HCT116 (cell line): ENCODE results near the gene AUTS2. TPM values are rescaled to one million over a fixed set of nuclear protein-coding genes. Genes with fewer than 3 reads are reported as not detected.

ENCODE experiments used
- ATAC-seq: fragments of 200-7000 bp; cut with Tn5 transposase; 2 replicates; pipeline ENCODE4 v1.9.1; 2020; ENCODE audit warnings: mild to moderate bottlenecking, moderate library complexity
- BruUV-seq: library from RNA; stranded (reverse); fragments of 400-500 nt; replicated peaks from 2 replicates; lab custom pipeline; 2021; lab: Mats Ljungman, UMichigan
- CTCF ChIA-PET: fragments of 300-600 bp; sonication (Branson Sonifier 250); formaldehyde crosslinking; loops from one replicate; lab custom pipeline; 2021; ENCODE audit warnings: antibody characterized with exemption; lab: Charles Lee
- POLR2A ChIA-PET: fragments of 300-600, 350-600 bp; sonication (Branson Sonifier 250); formaldehyde crosslinking; loops from one replicate; lab custom pipeline; 2021; ENCODE audit warnings: antibody characterized with exemption; lab: Charles Lee
- RAD21 ChIA-PET, 2 experiments: fragments of 300-600 bp; sonication (Branson Sonifier 250); formaldehyde crosslinking; loops; one replicate each; lab custom pipeline; 2023; ENCODE audit warnings: low total read pairs in 2 of 2; ENCODE audit not compliant: uncharacterized antibody in 2 of 2, unreplicated experiment in 2 of 2, low non-redundant PET in 1 of 2; lab: Charles Lee
- DNase-seq: peaks from one replicate; pipeline ENCODE4 v3.0.0-alpha.2; 2010; ENCODE audit warnings: low read depth, low spot score
- H2AFZ ChIP-seq: fragments of 200-600 bp; shearing (Covaris generic), sonication (generic); 2 replicates; pipeline ENCODE4 v1.6.1; 2017; ENCODE audit warnings: low read depth, mixed run types, mixed read lengths, antibody characterized with exemption, low read length; ENCODE audit not compliant: poor library complexity, severe bottlenecking
- H3K27ac ChIP-seq: 2 replicates; pipeline ENCODE4 v1.5.1; 2012; ENCODE audit warnings: low read depth, low read length
- H3K27me3 ChIP-seq: fragments of 200-600 bp; sonication (generic); 2 replicates; pipeline ENCODE4 v1.6.1; 2016; ENCODE audit warnings: mixed run types, low read length, mixed read lengths; ENCODE audit not compliant: insufficient read depth
- H3K36me3 ChIP-seq, 2 experiments: fragments of 200-500 bp in 1 of 2; fragments of 200-600 bp in 1 of 2; sonication (Bioruptor generic) in 1 of 2; sonication (generic) in 1 of 2; 2 replicates each; pipeline versions ENCODE4 v1.5.1 to v1.6.1; 2014 to 2016; ENCODE audit warnings: low read length in 2 of 2, inconsistent platforms in 1 of 2, mixed read lengths in 1 of 2, mixed run types in 1 of 2; ENCODE audit not compliant: insufficient read depth in 2 of 2, control insufficient read depth in 1 of 2
- H3K4me1 ChIP-seq, 2 experiments: fragments of 200-600 bp in 1 of 2; sonication (generic) in 1 of 2; 2 replicates each; pipeline versions ENCODE4 v1.5.1 to v1.6.1; 2012 to 2017; ENCODE audit warnings: low read length in 2 of 2, inconsistent platforms in 1 of 2, mild to moderate bottlenecking in 1 of 2, mixed read lengths in 1 of 2, mixed run types in 1 of 2, moderate library complexity in 1 of 2; ENCODE audit not compliant: insufficient read depth in 2 of 2, control insufficient read depth in 1 of 2
- H3K4me2 ChIP-seq: fragments of 200-600 bp; sonication (generic); 2 replicates; pipeline ENCODE4 v1.6.1; 2017; ENCODE audit warnings: mixed run types, low read length, mixed read lengths
- H3K4me3 ChIP-seq, 2 experiments: fragments of 200-600 bp in 1 of 2; sonication (generic) in 1 of 2; replicated peaks in 1 of 2; 2 replicates each; pipeline ENCODE4 v1.5.1; 2011 to 2016; ENCODE audit warnings: low read length in 2 of 2, control low read depth in 1 of 2, low read depth in 1 of 2, mild to moderate bottlenecking in 1 of 2, mixed read lengths in 1 of 2, mixed run types in 1 of 2
- H3K79me2 ChIP-seq: fragments of 200-600 bp; sonication (generic); 2 replicates; pipeline ENCODE4 v1.6.1; 2017; ENCODE audit warnings: mild to moderate bottlenecking, mixed run types, low read length, moderate library complexity, mixed read lengths; ENCODE audit not compliant: insufficient read depth
- H3K9ac ChIP-seq: fragments of 200-600 bp; sonication (generic); 2 replicates; pipeline ENCODE4 v1.6.1; 2016; ENCODE audit warnings: low read length, mixed read lengths
- H3K9me2 ChIP-seq: fragments of 200-600 bp; sonication (generic), shearing (Covaris generic); 2 replicates; pipeline ENCODE4 v1.6.1; 2017; ENCODE audit warnings: mixed run types, mild to moderate bottlenecking, moderate library complexity; ENCODE audit not compliant: insufficient read depth
- H3K9me3 ChIP-seq, 2 experiments: fragments of 200-500 bp in 1 of 2; fragments of 200-600 bp in 1 of 2; sonication (Bioruptor generic) in 1 of 2; sonication (generic) in 1 of 2; 2 replicates each; pipeline ENCODE4 v1.6.1; 2014 to 2017; ENCODE audit warnings: low read length in 2 of 2, mixed read lengths in 2 of 2, inconsistent platforms in 1 of 2, low read depth in 1 of 2, mild to moderate bottlenecking in 1 of 2, mixed run types in 1 of 2, moderate library complexity in 1 of 2; ENCODE audit not compliant: control insufficient read depth in 1 of 2, insufficient read depth in 1 of 2
- H4K20me1 ChIP-seq: fragments of 200-600 bp; sonication (generic), shearing (Covaris generic); 2 replicates; pipeline ENCODE4 v1.6.1; 2017; ENCODE audit warnings: mixed run types, mild to moderate bottlenecking, moderate library complexity; ENCODE audit not compliant: insufficient read depth
- ATF3 ChIP-seq: IDR thresholded peaks from 2 replicates; pipeline ENCODE4 v1.6.1; 2012
- CBX3 ChIP-seq: IDR thresholded peaks from 2 replicates; pipeline ENCODE4 v1.6.1; 2012; ENCODE audit warnings: low read depth
- CTCF ChIP-seq, 3 experiments: fragments of 200-600 bp in 1 of 3; sonication (generic) in 1 of 3; IDR thresholded peaks in 2 of 3; conservative IDR thresholded peaks in 1 of 3; 2 replicates each; pipeline ENCODE4 v1.5.1; 2012 to 2017; ENCODE audit warnings: low read depth in 2 of 3, low read length in 2 of 3, antibody characterized with exemption in 1 of 3, borderline replicate concordance in 1 of 3, control low read depth in 1 of 3, mild to moderate bottlenecking in 1 of 3, mixed read lengths in 1 of 3, mixed run types in 1 of 3, moderate library complexity in 1 of 3; ENCODE audit not compliant: insufficient read depth in 1 of 3
- EGR1 ChIP-seq: IDR thresholded peaks from 2 replicates; pipeline ENCODE4 v1.6.1; 2012; ENCODE audit warnings: low read depth
- ELF1 ChIP-seq: IDR thresholded peaks from 2 replicates; pipeline ENCODE4 v1.6.1; 2012; ENCODE audit warnings: low read depth, borderline replicate concordance
- EZH2phosphoT487 ChIP-seq: fragments of 200-600 bp; IDR thresholded peaks from 2 replicates; pipeline ENCODE4 v1.6.1; 2018; ENCODE audit warnings: antibody characterized with exemption, borderline replicate concordance
- MAX ChIP-seq: IDR thresholded peaks from 2 replicates; pipeline ENCODE4 v1.6.1; 2012
- POLR2A ChIP-seq: IDR thresholded peaks from 2 replicates; pipeline ENCODE4 v1.7.0; 2011; ENCODE audit warnings: borderline replicate concordance; ENCODE audit not compliant: insufficient read depth, insufficient read length; ENCODE audit errors: extremely low read depth
- POLR2AphosphoS5 ChIP-seq: IDR thresholded peaks from 2 replicates; pipeline ENCODE4 v1.6.1; 2011; ENCODE audit warnings: mild to moderate bottlenecking, low read depth, low read length, moderate library complexity
- REST ChIP-seq: IDR thresholded peaks from 2 replicates; pipeline ENCODE4 v1.6.1; 2012; ENCODE audit warnings: low read depth
- SRF ChIP-seq: IDR thresholded peaks from 2 replicates; pipeline ENCODE4 v1.6.1; 2012; ENCODE audit warnings: low read depth
- YY1 ChIP-seq: IDR thresholded peaks from 2 replicates; pipeline ENCODE4 v1.6.1; 2011; ENCODE audit warnings: low read length, low read depth, moderate library complexity, mild to moderate bottlenecking; ENCODE audit not compliant: insufficient replicate concordance; ENCODE audit errors: extremely low read depth
- ZBTB33 ChIP-seq: IDR thresholded peaks from 2 replicates; pipeline ENCODE4 v1.6.1; 2011; ENCODE audit warnings: mild to moderate bottlenecking, low read length, moderate library complexity; ENCODE audit not compliant: insufficient replicate concordance; ENCODE audit errors: extremely low read depth
- ZNF274 ChIP-seq: fragments of 200-500 bp; sonication (Bioruptor generic); IDR thresholded peaks from 2 replicates; pipeline ENCODE4 v1.6.1; 2014; ENCODE audit warnings: mild to moderate bottlenecking, low read depth, low read length, inconsistent platforms
- intact Hi-C: fragments of 100-400 bp; cut with micrococcal nuclease; formaldehyde crosslinking; loops from 2 replicates; pipeline ENCODE4 v1.10.0; 2022
- total RNA-seq: library from RNA; stranded (reverse); gene quantifications from one replicate; pipeline ENCODE4 v1.2.1, GENCODE V29; 2021; ENCODE audit not compliant: unreplicated experiment

The AUTS2 gene
- total RNA-seq, 1 experiment from 2014 or later: 0.93 TPM

- Histone ChIP-seq H3K79me2 (no peaks in the 10 kb centered on the region), H3K4me1 (no peaks in the 10 kb centered on the region), H3K27me3 (no peaks in the 10 kb centered on the region), H3K9ac (no peak overlapping the region), H3K9me2 (no peaks in the 10 kb centered on the region), H3K9me3 (peaks cover 14 to 18% of the 10 kb centered on the region in 2 experiments; a peak in 2 of 4 replicates), H2AFZ (no peak overlapping the region), H3K27ac (no peak overlapping the region), H3K4me2 (no peak overlapping the region), H3K36me3 (no peaks in the 10 kb centered on the region), H3K4me3 (no peak overlapping the region), H4K20me1 (no peaks in the 10 kb centered on the region)
- ChIA-PET RAD21 (no interaction called here), CTCF (no interaction called here), POLR2A (no interaction called here)
- ATAC-seq: no peak
- no TSS peak for BruUV-seq
- TF ChIP-seq CTCF (IDR thresholded peaks at IDR 0.05 in 2 of 3, conservative IDR thresholded peaks at IDR 0.05 in 1 of 3; ENCODE audit: borderline replicate concordance in 1 of 3, insufficient read depth in 1 of 3, low read depth in 2 of 3, low read length in 2 of 3) (no peak), YY1 (no peak), ZBTB33 (no peak), EGR1 (no peak), REST (no peak), CBX3 (no peak), POLR2AphosphoS5 (no peak), SRF (no peak), ATF3 (no peak), MAX (no peak), POLR2A (no peak), ZNF274 (no peak), ELF1 (no peak), EZH2phosphoT487 (no peak)
- intact Hi-C loops: no loop called here
- DNase-seq: no peak
These were observed 361.7 kb downstream of the AUTS2 start for GRCh38 chr7:69959789-69960499.
